BLaER1 treated with 17β-estradiol and CSF1 and Interleukin-3, amounts not matched to agents 10 nM and 100 nM (cell line): ENCODE measurements around the gene PCDHAC2.

Experiments
- H3K27ac ChIP-seq, 11 experiments: shearing (Covaris generic); formaldehyde crosslinking; 2 replicates each; pipeline ENCODE4 v1.8.1; 2022
- H3K27me3 ChIP-seq, 11 experiments: shearing (Covaris generic); formaldehyde crosslinking; 2 replicates each; pipeline ENCODE4 v1.8.1; 2022
- H3K36me3 ChIP-seq, 11 experiments: shearing (Covaris generic); formaldehyde crosslinking; 2 replicates each; pipeline ENCODE4 v1.8.1; 2022
- H3K4me1 ChIP-seq, 10 experiments: shearing (Covaris generic); formaldehyde crosslinking; 2 replicates each; pipeline ENCODE4 v1.8.1; 2022
- H3K4me2 ChIP-seq, 11 experiments: shearing (Covaris generic); formaldehyde crosslinking; 2 replicates each; pipeline ENCODE4 v1.8.1; 2022
- H3K4me3 ChIP-seq, 10 experiments: shearing (Covaris generic); formaldehyde crosslinking; 2 replicates each; pipeline ENCODE4 v1.8.1; 2022
- H3K9ac ChIP-seq, 11 experiments: shearing (Covaris generic); formaldehyde crosslinking; 2 replicates each; pipeline ENCODE4 v1.8.1; 2022
- H3K9me3 ChIP-seq, 11 experiments: shearing (Covaris generic); formaldehyde crosslinking; replicated peaks in 1 of 11; 2 replicates each; pipeline ENCODE4 v1.8.1; 2022
- H4K20me1 ChIP-seq, 11 experiments: shearing (Covaris generic); formaldehyde crosslinking; 2 replicates each; pipeline ENCODE4 v1.8.1; 2022
- Cebpa-rat ChIP-seq, 11 experiments: shearing (Covaris generic); IDR thresholded peaks; 2 replicates each; pipeline ENCODE4 v1.8.1; 2022

PCDHAC2 gene

DNA sequence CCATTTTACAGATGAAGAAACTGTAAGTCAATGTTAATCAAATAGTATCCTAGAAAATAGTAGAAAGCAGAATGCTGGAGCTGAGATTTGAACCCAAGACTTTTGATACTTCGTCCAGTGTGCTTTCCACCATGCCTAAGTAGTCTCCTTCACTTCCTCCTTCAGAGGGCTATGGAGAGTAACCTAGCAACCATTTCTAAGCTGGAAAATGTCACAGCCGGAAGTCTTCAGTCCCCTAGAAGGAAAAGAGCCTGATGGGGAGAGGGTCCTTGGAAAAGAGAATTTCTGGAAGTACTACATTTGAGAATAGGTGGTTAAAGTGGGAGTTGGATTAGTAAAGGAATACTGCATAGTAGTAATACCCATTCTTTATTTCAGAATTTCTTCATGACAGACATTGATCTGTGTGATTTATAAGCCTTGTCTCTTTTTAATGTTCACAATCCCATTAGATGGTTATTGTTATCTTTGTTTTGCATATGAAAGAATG lies 32.7 kb downstream of the PCDHAC2 start:
- H4K20me1 ChIP-seq, result no peaks in the 10 kb centered on the region
- H3K4me2 ChIP-seq, result no peak overlapping the region
- H3K9me3 ChIP-seq, result no peaks in the 10 kb centered on the region
- H3K4me1 ChIP-seq, result peaks cover 0 to 12% (median 0%) of the 10 kb centered on the region in 10 experiments; a peak in 2 of 20 replicates
- H3K4me3 ChIP-seq, result no peak overlapping the region
- no peak overlapping the region for H3K27ac ChIP-seq
- H3K36me3 ChIP-seq, result no peaks in the 10 kb centered on the region
- peaks cover 0 to 12% (median 5%) of the 10 kb centered on the region in 11 experiments; a peak in 11 of 22 replicates for H3K27me3 ChIP-seq
- no peak overlapping the region for H3K9ac ChIP-seq
- no peak for TF ChIP-seq Cebpa-rat (IDR thresholded peaks at IDR 0.05)

- no peak overlapping the region for H3K27ac ChIP-seq
- H3K4me1 ChIP-seq, result peaks cover 0 to 9% (median 0%) of the 10 kb centered on the region in 10 experiments; a peak in 1 of 20 replicates
- TF ChIP-seq Cebpa-rat (IDR thresholded peaks at IDR 0.05), result no peak
- H3K4me3 ChIP-seq, result no peak overlapping the region
- H3K36me3 ChIP-seq, result no peaks in the 10 kb centered on the region
- H3K4me2 ChIP-seq, result no peak overlapping the region
- H3K27me3 ChIP-seq, result peaks cover 0 to 12% (median 5%) of the 10 kb centered on the region in 11 experiments; a peak in 11 of 22 replicates
- H3K9ac ChIP-seq, result no peak overlapping the region
- no peaks in the 10 kb centered on the region for H4K20me1 ChIP-seq
- H3K9me3 ChIP-seq, result no peaks in the 10 kb centered on the region
These were observed 35.2 kb downstream of the PCDHAC2 start for GRCh38 chr5:141001446-141001843.

DNA sequence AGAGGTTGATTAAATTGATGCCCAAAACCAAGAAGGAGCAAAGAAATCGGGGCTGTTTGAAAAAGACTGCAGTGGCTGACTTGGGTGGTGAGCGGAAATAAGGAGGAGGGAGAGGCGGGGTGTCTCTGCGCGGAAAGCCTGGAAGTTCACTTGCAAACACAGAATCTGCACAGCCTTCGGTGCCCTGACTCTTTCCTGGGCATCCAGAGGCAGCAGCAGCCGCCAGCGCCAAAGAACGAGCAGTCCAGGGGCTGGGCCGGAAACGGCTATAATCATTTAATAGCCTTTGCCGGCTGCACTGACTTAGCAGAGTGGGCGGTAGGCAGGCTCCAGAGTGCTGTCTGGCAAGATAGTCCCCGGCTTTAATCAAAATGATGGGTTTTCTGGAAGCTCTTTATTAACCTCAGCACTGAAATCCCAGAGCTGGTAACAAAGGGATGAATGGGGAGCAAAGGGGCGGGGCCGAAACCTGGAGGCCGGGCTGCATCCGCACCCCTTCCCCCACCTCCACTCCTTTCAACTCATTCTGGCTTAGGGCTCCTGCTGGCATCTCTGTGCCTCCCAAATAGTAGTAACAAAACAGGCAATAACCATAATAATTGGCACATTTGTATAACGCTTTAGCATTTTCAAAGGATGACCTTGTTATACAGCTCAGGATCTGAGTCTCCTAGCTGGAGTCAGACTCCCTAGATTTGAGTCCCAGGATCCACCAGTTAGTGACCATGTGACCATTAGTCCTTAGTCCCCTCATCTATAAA lies 35.7 kb downstream of the PCDHAC2 start:
- Histone ChIP-seq H3K4me3 (no peak overlapping the region), H3K36me3 (no peaks in the 10 kb centered on the region), H3K9ac (no peak overlapping the region), H3K27me3 (peaks cover 0 to 12% (median 5%) of the 10 kb centered on the region in 11 experiments; a peak in 11 of 22 replicates), H3K4me1 (peaks cover 0 to 9% (median 0%) of the 10 kb centered on the region in 10 experiments; a peak in 1 of 20 replicates), H3K27ac (no peak overlapping the region), H4K20me1 (no peaks in the 10 kb centered on the region), H3K9me3 (no peaks in the 10 kb centered on the region), H3K4me2 (no peak overlapping the region)
- no peak for TF ChIP-seq Cebpa-rat (IDR thresholded peaks at IDR 0.05)

- no peaks in the 10 kb centered on the region for H3K9me3 ChIP-seq
- no peak overlapping the region for H3K27ac ChIP-seq
- peaks cover 0 to 12% (median 5%) of the 10 kb centered on the region in 11 experiments; a peak in 11 of 22 replicates for H3K27me3 ChIP-seq
- H3K9ac ChIP-seq, result no peak overlapping the region
- peaks cover 0 to 9% (median 0%) of the 10 kb centered on the region in 10 experiments; a peak in 1 of 20 replicates for H3K4me1 ChIP-seq
- TF ChIP-seq Cebpa-rat (IDR thresholded peaks at IDR 0.05), result no peak
- H3K4me2 ChIP-seq, result no peak overlapping the region
- no peak overlapping the region for H3K4me3 ChIP-seq
- no peaks in the 10 kb centered on the region for H4K20me1 ChIP-seq
- H3K36me3 ChIP-seq, result no peaks in the 10 kb centered on the region
These were observed 36.3 kb downstream of the PCDHAC2 start for GRCh38 chr5:141002605-141002965.

DNA sequence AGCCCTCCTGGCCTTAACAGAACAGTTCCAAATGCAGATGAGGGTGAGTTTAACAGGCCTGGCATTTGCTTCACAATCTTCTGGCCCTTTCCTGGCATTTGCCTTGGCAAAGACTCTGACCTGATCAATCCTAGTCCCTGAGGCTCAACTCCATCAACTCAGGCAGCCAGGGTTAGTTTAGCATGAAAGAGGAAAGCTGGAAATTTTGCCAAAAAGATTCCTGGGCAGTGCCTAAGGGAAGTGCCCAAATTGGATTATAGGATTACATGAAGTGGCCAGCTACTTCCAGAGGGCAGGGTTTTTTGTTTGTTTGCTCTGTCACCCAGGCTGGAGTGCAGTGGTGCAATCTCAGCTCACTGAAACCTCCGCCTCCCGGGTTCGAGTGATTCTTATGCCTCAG lies 36.8 kb downstream of the PCDHAC2 start:
- Histone ChIP-seq H3K27ac (no peak overlapping the region), H3K36me3 (no peaks in the 10 kb centered on the region), H3K9ac (no peak overlapping the region), H3K4me1 (peaks cover 0 to 9% (median 0%) of the 10 kb centered on the region in 10 experiments; a peak in 1 of 20 replicates), H4K20me1 (no peaks in the 10 kb centered on the region), H3K27me3 (peaks cover 0 to 12% (median 5%) of the 10 kb centered on the region in 11 experiments; a peak in 11 of 22 replicates), H3K4me3 (no peak overlapping the region), H3K9me3 (no peaks in the 10 kb centered on the region), H3K4me2 (no peak overlapping the region)
- no peak for TF ChIP-seq Cebpa-rat (IDR thresholded peaks at IDR 0.05)

GRCh38 chr5:141003791-141004611 lies 37.7 kb downstream of the PCDHAC2 start:
- Histone ChIP-seq H3K4me2 (peak overlapping the region in 1 of 11 experiments; percentile 40; a peak in 2 of 22 replicates), H3K9me3 (no peaks in the 10 kb centered on the region), H3K9ac (no peak overlapping the region), H3K4me3 (no peak overlapping the region), H4K20me1 (no peaks in the 10 kb centered on the region), H3K27ac (no peak overlapping the region), H3K4me1 (peaks cover 0 to 9% (median 0%) of the 10 kb centered on the region in 10 experiments; a peak in 1 of 20 replicates), H3K27me3 (peaks cover 0 to 12% (median 5%) of the 10 kb centered on the region in 11 experiments; a peak in 11 of 22 replicates), H3K36me3 (no peaks in the 10 kb centered on the region)
- no peak for TF ChIP-seq Cebpa-rat (IDR thresholded peaks at IDR 0.05)

- TF ChIP-seq Cebpa-rat (IDR thresholded peaks at IDR 0.05), result no peak
- H3K4me2 ChIP-seq, result no peak overlapping the region
- H3K4me3 ChIP-seq, result no peak overlapping the region
- H3K9me3 ChIP-seq, result no peaks in the 10 kb centered on the region; a peak in 1 of 22 replicates
- H3K27me3 ChIP-seq, result no peaks in the 10 kb centered on the region
- H4K20me1 ChIP-seq, result no peaks in the 10 kb centered on the region
- H3K9ac ChIP-seq, result no peak overlapping the region
- peaks cover 0 to 9% (median 0%) of the 10 kb centered on the region in 10 experiments; a peak in 1 of 20 replicates for H3K4me1 ChIP-seq
- H3K36me3 ChIP-seq, result no peaks in the 10 kb centered on the region
- no peak overlapping the region for H3K27ac ChIP-seq
These were observed 41.5 kb downstream of the PCDHAC2 start for GRCh38 chr5:141007791-141008190.

DNA sequence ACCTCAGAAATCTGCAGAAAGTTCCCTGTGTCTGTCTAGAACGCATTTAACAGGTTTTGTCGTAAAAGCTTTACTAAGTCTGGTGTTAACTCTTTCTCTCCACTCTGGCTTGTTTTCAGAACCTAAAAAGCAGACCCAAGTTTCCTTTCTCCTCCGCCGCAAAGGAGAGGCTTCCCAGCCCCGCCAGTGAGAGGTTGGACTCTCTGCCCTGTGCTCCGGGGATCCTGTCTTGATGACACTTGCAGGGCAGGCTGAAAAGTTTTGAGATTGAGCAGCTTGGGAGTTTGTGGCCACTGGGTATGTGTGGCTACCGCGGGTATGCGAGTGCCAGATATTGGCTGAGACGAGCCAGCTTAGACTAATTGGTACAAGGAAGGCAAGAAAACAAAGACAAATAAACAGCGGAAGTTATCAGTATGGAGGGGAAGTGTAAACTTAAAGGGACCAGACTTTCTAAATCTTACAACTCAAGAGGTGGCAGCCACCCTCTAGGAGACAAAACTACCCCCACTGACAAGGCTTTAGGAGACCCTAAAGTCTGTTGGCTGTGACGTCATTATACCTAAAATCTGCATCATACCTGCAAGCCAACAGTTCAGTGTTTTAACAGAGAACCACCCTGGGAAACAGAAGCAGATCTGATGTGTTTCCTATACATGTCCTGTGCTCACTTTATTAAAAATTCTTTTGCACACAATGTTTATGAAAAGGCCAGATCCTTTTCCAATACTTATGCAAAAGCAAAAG lies 43.9 kb downstream of the PCDHAC2 start:
- Histone ChIP-seq H3K9ac (no peak overlapping the region), H3K4me2 (no peak overlapping the region), H4K20me1 (no peaks in the 10 kb centered on the region), H3K9me3 (no peaks in the 10 kb centered on the region; a peak in 1 of 22 replicates), H3K27me3 (no peaks in the 10 kb centered on the region), H3K4me1 (peaks cover 0 to 10% (median 5%) of the 10 kb centered on the region in 10 experiments; a peak in 9 of 20 replicates), H3K27ac (no peak overlapping the region), H3K4me3 (no peak overlapping the region), H3K36me3 (no peaks in the 10 kb centered on the region)
- TF ChIP-seq Cebpa-rat (IDR thresholded peaks at IDR 0.05), result no peak
